NCI-H526 treated with DMSO at 0.1 percent for 48 hours (cell line): ENCODE measurements around the gene PGAP2.

Experiments
- DNase-seq: peaks from one replicate; lab custom pipeline; 2025; lab: John Stamatoyannopoulos, UW

Gene PGAP2

GRCh38 chr11:3831378-3832239, 23.2 kb downstream of the PGAP2 start:
- peak; percentile 75 for DNase-seq

- DNase-seq: no peak
These were observed 24.5 kb downstream of the PGAP2 start for GRCh38 chr11:3832816-3833215.

DNA sequence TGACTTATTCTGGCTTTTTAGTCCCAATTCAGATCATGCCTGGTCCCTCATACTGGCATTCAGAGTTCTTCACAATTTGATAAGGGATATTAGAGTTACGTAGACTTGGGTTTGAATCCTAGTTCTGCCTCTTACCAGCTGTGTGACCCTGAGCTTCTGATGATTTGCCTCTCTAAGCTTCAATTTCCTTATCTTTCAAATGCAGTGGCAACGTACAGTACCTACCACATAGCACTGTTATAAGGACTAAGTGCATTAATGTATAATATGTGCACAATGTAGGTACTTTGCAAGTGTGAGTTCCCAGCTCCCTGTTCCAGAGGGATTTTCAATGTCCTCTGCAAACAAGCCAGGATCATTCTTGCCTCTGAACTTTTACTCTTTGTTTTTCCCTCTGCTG, 25.1 kb downstream of the PGAP2 start:
- no peak for DNase-seq

- no peak for DNase-seq
These were observed 25.9 kb downstream of the PGAP2 start for GRCh38 chr11:3834349-3834663.

- no peak for DNase-seq
These were observed 26.5 kb downstream of the PGAP2 start for GRCh38 chr11:3834664-3835461.

- DNase-seq: no peak
These were observed 27.4 kb downstream of the PGAP2 start for GRCh38 chr11:3835751-3836150.

DNA sequence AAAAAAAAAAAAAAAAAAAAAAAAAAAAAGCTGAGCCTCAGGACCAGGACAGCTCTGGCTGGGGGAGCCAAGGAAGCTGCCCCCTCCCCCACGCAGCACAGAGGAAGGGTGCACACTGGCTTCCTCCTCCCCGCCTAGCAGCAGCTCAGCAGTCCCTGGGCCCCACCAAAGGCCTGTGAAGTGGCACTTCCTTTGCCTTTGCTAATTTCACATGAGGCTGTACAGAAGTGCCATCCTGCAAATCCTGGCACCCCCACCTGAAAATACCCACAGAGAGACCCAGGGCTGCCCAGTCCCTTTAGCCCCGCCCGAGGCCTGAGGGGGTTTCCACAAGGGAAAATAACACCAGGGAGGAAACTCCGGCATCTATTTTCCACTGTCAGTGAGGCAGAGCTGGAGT, 28.5 kb downstream of the PGAP2 start:
- no peak for DNase-seq

DNA sequence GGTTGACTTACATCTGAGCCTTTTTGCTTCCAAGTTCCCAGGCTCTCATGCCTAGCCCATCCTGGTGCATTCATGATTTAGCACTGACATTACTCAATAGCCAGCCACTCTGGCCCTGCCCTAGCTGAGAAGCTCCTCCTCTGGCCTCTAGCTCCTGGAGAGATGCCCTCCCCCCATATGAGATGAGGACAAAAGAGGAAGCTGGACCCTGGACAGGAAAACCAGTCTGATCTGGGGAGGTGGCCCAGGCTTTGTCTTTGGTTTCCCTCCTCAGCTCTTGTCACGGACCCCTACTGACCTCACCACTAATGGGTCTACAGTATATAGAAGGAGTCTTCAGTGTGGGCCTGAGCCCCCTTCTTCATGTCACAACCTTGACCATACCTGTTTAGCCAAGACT, 29.4 kb downstream of the PGAP2 start:
- DNase-seq: no peak

- no peak for DNase-seq
These were observed 30.1 kb downstream of the PGAP2 start for GRCh38 chr11:3838504-3838903.

DNA sequence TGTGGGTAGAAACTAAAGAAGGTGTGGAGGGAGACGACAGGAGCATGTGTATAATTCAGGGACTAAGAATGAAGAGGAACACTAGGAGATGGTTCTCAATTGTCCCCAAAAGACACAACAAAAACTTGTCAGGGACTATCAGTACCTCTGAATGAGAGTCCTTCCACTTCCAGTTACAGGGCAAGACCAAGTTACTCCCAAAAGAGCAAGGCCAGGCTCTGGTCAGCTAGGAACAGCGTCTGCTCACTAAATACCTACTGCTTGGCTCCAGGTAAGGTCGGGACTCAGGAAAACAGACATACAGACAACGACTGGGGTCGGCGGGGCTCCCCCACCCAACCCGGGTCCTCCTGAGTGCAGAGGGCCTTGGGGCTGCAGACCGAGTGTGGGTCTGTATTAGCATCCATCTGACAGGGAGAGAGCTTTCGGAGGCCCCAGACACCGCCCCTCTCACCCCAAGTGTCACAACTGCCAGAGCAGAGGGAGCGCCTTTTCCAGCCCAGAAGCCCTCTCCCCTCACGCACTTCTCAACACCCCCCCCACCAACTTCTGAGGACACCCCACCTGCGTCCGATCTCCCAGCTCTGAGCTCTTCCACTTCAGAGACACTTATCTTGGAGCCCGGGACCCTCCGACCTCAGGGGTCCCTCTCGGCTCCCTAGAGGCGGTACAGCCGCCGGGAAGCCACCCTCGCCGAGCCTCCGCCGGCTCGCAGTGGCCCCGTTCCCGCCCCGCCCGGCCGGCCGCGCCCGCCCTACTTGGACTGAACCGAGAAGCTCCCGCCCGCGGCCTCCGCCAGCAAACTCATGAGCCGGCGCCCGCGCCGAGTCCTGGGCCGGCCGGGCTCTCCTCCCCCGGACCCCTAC, 31.9 kb downstream of the PGAP2 start:
- no peak for DNase-seq

GRCh38 chr11:3840870-3841425, 32.6 kb downstream of the PGAP2 start, which contains the start of gene RHOG:
Gene RHOG (minus strand): TSS chr11:3840959. CDS start chr11:3828138, 12,821 bp downstream.
- DNase-seq: peak; percentile 37

- DNase-seq: peak; percentile 83
These were observed 33.3 kb downstream of the PGAP2 start for GRCh38 chr11:3841426-3842350.

DNA sequence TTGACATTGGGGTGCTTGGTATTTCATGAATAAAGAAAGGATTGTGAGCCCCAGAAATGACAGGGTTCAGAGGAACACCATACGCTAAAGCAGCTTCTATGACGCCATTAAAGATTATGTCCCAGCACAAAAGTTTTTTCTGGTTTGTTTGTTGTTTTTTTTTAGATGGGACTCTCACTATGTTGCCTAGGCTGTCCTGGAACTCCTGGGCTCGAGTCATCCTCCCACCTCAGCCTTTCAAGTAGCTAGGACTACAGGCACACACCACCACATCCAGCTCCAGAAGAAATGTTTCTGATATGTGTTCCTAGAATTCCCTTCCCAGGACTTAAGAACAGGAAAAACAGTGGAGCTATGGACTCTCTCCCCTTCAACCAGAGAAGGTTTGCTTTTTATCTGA, 35.0 kb downstream of the PGAP2 start:
- no peak for DNase-seq

DNA sequence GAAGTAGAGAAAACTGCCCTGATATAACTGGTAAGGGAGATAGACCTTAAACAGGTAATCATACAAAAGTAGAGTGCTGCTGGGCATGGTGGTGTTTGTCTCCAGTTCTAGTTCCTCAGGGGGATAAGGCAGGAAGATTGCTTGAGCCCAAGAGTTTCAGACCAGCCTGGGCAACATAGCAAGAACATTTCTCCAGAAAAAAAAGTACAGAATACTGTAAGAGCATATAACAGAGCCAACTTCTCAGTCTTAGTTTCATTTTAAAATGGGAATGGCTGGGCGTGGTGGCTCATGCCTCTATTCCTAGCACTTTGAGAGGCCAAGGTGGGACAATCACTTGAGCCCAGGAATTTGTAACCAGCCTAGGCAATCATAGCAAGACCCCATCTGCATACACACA, 36.9 kb downstream of the PGAP2 start:
- DNase-seq: no peak

GRCh38 chr11:3845670-3846069, 37.3 kb downstream of the PGAP2 start:
- no peak for DNase-seq

- DNase-seq: peak; percentile 21
These were observed 41.0 kb downstream of the PGAP2 start for GRCh38 chr11:3849297-3849874.

- DNase-seq: no peak
These were observed 45.1 kb downstream of the PGAP2 start for GRCh38 chr11:3853545-3853842.

GRCh38 chr11:3853899-3854659, 45.7 kb downstream of the PGAP2 start:
- no peak for DNase-seq

GRCh38 chr11:3854660-3854976, 46.3 kb downstream of the PGAP2 start:
- DNase-seq: no peak
